ENCODE results near the gene KSR1.

DNA sequence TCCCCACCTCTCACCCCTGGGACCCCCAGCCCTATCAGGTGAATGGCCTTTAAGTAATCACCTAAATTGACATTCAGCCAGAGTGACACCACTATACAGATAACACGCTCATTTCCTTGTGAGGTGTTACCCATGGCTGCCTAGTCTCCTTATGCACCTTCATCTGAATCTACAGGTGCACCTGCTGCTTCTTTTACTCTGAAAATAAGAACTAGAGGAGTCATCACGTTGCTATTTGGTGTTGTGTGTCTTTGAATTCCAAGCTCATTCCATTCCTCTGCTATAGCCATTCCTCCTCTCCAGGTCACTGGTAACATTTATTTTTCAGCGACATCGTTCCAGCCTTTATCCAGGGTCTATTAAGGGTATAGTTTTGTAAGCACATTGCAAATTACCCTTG is 184.5 kb downstream of the KSR1 start:
- TF ChIP-seq, protein P1, sequence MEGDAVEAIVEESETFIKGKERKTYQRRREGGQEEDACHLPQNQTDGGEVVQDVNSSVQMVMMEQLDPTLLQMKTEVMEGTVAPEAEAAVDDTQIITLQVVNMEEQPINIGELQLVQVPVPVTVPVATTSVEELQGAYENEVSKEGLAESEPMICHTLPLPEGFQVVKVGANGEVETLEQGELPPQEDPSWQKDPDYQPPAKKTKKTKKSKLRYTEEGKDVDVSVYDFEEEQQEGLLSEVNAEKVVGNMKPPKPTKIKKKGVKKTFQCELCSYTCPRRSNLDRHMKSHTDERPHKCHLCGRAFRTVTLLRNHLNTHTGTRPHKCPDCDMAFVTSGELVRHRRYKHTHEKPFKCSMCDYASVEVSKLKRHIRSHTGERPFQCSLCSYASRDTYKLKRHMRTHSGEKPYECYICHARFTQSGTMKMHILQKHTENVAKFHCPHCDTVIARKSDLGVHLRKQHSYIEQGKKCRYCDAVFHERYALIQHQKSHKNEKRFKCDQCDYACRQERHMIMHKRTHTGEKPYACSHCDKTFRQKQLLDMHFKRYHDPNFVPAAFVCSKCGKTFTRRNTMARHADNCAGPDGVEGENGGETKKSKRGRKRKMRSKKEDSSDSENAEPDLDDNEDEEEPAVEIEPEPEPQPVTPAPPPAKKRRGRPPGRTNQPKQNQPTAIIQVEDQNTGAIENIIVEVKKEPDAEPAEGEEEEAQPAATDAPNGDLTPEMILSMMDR (IDR thresholded peaks at IDR 0.05) = no peak
- TF ChIP-seq ZFX (IDR thresholded peaks at IDR 0.05; ENCODE audit: borderline replicate concordance) = no peak

Measured in 22Rv1 (cell line).